Measurements from ENCODE around the gene DLG2. TPM values are rescaled to one million over a fixed set of nuclear protein-coding genes. Genes with fewer than 3 reads are reported as not detected.

DLG2 gene
- total and polyA plus RNA-seq, 4 donors: 0.30 to 5.5 (median 0.68) TPM

- no peak for TF ChIP-seq ATF3 (IDR thresholded peaks at IDR 0.05)
- TF ChIP-seq GABPA (IDR thresholded peaks at IDR 0.05 in 1 of 2, conservative IDR thresholded peaks at IDR 0.05 in 1 of 2): no peak
- no peak for TF ChIP-seq FOXA2 (IDR thresholded peaks at IDR 0.05)
- TF ChIP-seq ZBTB33 (IDR thresholded peaks at IDR 0.05): no peak
- no peak for TF ChIP-seq RXRA (IDR thresholded peaks at IDR 0.05)
- no peak for TF ChIP-seq NR2F2 (IDR thresholded peaks at IDR 0.05)
- WGBS: 88% methylated on average over 6 of the region's 6 CpGs
- DNase-seq (ENCODE audit: low spot score): no peak
- Histone ChIP-seq H3K4me1 (ENCODE audit: control insufficient read depth in 4 of 4, insufficient read depth in 4 of 4, low read length in 3 of 4) (peaks cover 3 to 20% (median 7%) of the 10 kb centered on the region in 4 donors), H3K27ac (ENCODE audit: low read depth in 1 of 2, low read length in 2 of 2) (no peak overlapping the region), H3K36me3 (ENCODE audit: control insufficient read depth in 4 of 4, insufficient read depth in 3 of 4, low read depth in 1 of 4, low read length in 3 of 4) (no peaks in the 10 kb centered on the region), H3K4me3 (ENCODE audit: low read depth in 1 of 3, low read length in 3 of 3) (no peak overlapping the region), H3K9ac (ENCODE audit: low read depth in 1 of 2, low read length in 2 of 2) (no peak overlapping the region), H3K27me3 (ENCODE audit: control insufficient read depth in 4 of 4, insufficient read depth in 4 of 4, low read length in 3 of 4) (no peaks in the 10 kb centered on the region), H3K9me3 (ENCODE audit: control insufficient read depth in 4 of 4, low read length in 3 of 4) (no peaks in the 10 kb centered on the region)
Measured at GRCh38 chr11:83847467-83848034, 1779.6 kb downstream of the DLG2 start.

- H3K4me1 ChIP-seq (ENCODE audit: control insufficient read depth in 4 of 4, insufficient read depth in 4 of 4, low read length in 3 of 4): peaks cover 0 to 10% (median 2%) of the 10 kb centered on the region in 4 donors
- no peak for DNase-seq (ENCODE audit: low spot score)
- no peak overlapping the region for H3K9ac ChIP-seq (ENCODE audit: low read depth in 1 of 2, low read length in 2 of 2)
- TF ChIP-seq GABPA (IDR thresholded peaks at IDR 0.05 in 1 of 2, conservative IDR thresholded peaks at IDR 0.05 in 1 of 2): no peak
- TF ChIP-seq HNF4A (conservative IDR thresholded peaks at IDR 0.05): peak; percentile 32 to 44
- TF ChIP-seq SP1 (IDR thresholded peaks at IDR 0.05): peak; percentile 30
- 81% methylated on average over 1 of the region's 1 CpG for WGBS
- no peaks in the 10 kb centered on the region for H3K27me3 ChIP-seq (ENCODE audit: control insufficient read depth in 4 of 4, insufficient read depth in 4 of 4, low read length in 3 of 4)
- no peak overlapping the region for H3K4me3 ChIP-seq (ENCODE audit: low read depth in 1 of 3, low read length in 3 of 3)
- H3K36me3 ChIP-seq (ENCODE audit: control insufficient read depth in 4 of 4, insufficient read depth in 3 of 4, low read depth in 1 of 4, low read length in 3 of 4): no peaks in the 10 kb centered on the region
- H3K27ac ChIP-seq (ENCODE audit: low read depth in 1 of 2, low read length in 2 of 2): no peak overlapping the region
- no peaks in the 10 kb centered on the region for H3K9me3 ChIP-seq (ENCODE audit: control insufficient read depth in 4 of 4, low read length in 3 of 4)
Measured at GRCh38 chr11:83845797-83846196, 1781.3 kb downstream of the DLG2 start.

GRCh38 chr11:83840326-83840725, 1786.8 kb downstream of the DLG2 start:
- Histone ChIP-seq H3K9me3 (ENCODE audit: control insufficient read depth in 4 of 4, low read length in 3 of 4) (no peaks in the 10 kb centered on the region), H3K4me1 (ENCODE audit: control insufficient read depth in 4 of 4, insufficient read depth in 4 of 4, low read length in 3 of 4) (peaks cover 4 to 32% (median 29%) of the 10 kb centered on the region in 4 donors), H3K36me3 (ENCODE audit: control insufficient read depth in 4 of 4, insufficient read depth in 3 of 4, low read depth in 1 of 4, low read length in 3 of 4) (no peaks in the 10 kb centered on the region), H3K27ac (ENCODE audit: low read depth in 1 of 2, low read length in 2 of 2) (no peak overlapping the region), H3K4me3 (ENCODE audit: low read depth in 1 of 3, low read length in 3 of 3) (no peak overlapping the region), H3K27me3 (ENCODE audit: control insufficient read depth in 4 of 4, insufficient read depth in 4 of 4, low read length in 3 of 4) (no peaks in the 10 kb centered on the region), H3K9ac (ENCODE audit: low read depth in 1 of 2, low read length in 2 of 2) (no peak overlapping the region)
- WGBS: 74% methylated on average over 2 of the region's 2 CpGs
- TF ChIP-seq RAD21 (IDR thresholded peaks at IDR 0.05) (no peak), ATF3 (IDR thresholded peaks at IDR 0.05) (no peak), REST (IDR thresholded peaks at IDR 0.05) (no peak), RXRA (IDR thresholded peaks at IDR 0.05) (no peak), YY1 (IDR thresholded peaks at IDR 0.05) (no peak), MAX (IDR thresholded peaks at IDR 0.05) (no peak)
- no peak for DNase-seq (ENCODE audit: low spot score)
